ENCODE results near the gene SMYD4. TPM values are rescaled to one million over a fixed set of nuclear protein-coding genes. Genes with fewer than 3 reads are reported as not detected.

The SMYD4 gene
- total and polyA plus RNA-seq, 4 experiments from 2014 or later: 3.1 to 31.5 (median 25.7) TPM

DNA sequence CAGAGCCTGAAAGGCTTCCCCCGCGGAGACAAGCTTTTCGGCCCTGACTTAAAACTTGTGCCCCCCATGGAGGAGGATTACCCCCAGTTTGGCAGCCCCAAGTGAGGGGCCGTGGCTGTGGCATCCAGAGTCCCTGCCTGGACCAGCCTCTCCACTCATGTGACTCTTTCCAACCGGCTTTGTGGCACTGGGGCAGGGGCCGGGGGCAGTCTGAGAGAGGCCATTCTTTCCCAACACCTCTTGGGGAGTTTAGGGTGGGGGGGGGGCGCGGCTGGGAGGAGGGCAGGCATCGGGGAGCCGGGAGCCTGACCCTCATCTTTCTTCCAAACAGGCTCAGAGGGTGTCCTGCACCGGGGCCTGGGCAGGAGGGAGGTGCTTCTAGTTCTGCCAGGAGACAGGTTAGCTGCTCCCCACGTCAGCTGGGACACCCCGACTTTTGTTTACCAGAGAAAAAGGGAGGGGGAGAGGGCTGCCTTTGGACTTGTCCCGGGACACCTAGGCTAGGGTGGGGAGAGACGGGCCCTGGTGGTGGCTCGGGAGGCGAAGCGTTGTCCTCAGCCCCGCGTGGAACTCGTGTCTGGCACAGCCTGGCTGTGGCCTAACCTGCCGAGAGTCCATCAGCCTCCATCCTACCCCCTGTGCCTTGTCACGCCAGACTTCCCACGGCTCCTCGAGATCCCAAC is 75.1 kb downstream of the SMYD4 start:
- no peaks in the 10 kb centered on the region for H3K4me1 ChIP-seq (ENCODE audit: insufficient read depth, low read length)
- no peaks in the 10 kb centered on the region for H3K9me3 ChIP-seq (ENCODE audit: control insufficient read depth in 1 of 2, low read length in 2 of 2)
- H3K27ac ChIP-seq (ENCODE audit: low read depth, low read length): no peak overlapping the region
- no peak for DNase-seq
- Mint-ChIP-seq H3K4me3 (no peak overlapping the region), H3K36me3 (no peaks in the 10 kb centered on the region), H3K27ac (peak overlapping the region in 1 of 7 donors; percentile 24), H3K4me1 (peaks cover 0 to 11% (median 1%) of the 10 kb centered on the region in 4 donors), H3K9me3 (no peaks in the 10 kb centered on the region), H3K27me3 (peaks cover 0 to 2% of the 10 kb centered on the region in 2 donors)
- no peaks in the 10 kb centered on the region for H3K27me3 ChIP-seq (ENCODE audit: insufficient read depth, low read length)
- no peaks in the 10 kb centered on the region for H3K36me3 ChIP-seq (ENCODE audit: insufficient read depth, low read length)
- H3K4me3 ChIP-seq (ENCODE audit: low read length in 2 of 2): no peak overlapping the region
- CTCF ChIA-PET (ENCODE audit: partially characterized antibody): no interaction called here
- POLR2A ChIA-PET (ENCODE audit: partially characterized antibody): interaction anchor here (0.6 to 3.1 kb wide), 3 partner anchors 8 to 15 kb away, joined by 3 to 17 read pairs (median 3); partner anchors contain the start of gene SERPINF1
- intact Hi-C loops (cut with micrococcal nuclease): no loop called here

DNA sequence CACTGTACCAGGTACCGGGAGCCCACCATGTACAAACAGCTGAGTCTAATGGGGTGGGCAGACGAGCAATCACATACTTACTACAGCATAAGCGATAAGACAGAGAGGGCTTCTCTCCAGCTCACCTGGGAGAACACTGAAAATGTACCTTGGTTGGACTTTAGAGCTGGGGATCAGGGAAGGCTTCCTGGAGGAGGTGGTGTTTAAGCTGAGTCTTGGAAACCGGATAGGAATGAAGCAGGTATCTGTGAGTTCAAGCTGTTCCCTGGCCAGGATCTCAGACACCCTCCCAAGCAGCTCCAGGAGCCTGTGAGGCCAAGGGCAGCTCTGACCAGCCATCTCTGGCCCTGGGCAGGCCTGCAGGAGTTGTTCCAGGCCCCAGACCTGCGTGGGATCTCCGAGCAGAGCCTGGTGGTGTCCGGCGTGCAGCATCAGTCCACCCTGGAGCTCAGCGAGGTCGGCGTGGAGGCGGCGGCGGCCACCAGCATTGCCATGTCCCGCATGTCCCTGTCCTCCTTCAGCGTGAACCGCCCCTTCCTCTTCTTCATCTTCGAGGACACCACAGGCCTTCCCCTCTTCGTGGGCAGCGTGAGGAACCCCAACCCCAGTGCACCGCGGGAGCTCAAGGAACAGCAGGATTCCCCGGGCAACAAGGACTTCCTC is 75.8 kb downstream of the SMYD4 start:
- intact Hi-C loops (cut with micrococcal nuclease): no loop called here
- Histone ChIP-seq H3K27ac (ENCODE audit: low read depth, low read length) (no peak overlapping the region), H3K9me3 (ENCODE audit: control insufficient read depth in 1 of 2, low read length in 2 of 2) (no peaks in the 10 kb centered on the region), H3K36me3 (ENCODE audit: insufficient read depth, low read length) (no peaks in the 10 kb centered on the region), H3K4me3 (ENCODE audit: low read length in 2 of 2) (no peak overlapping the region), H3K27me3 (ENCODE audit: insufficient read depth, low read length) (no peaks in the 10 kb centered on the region), H3K4me1 (ENCODE audit: insufficient read depth, low read length) (no peaks in the 10 kb centered on the region)
- H3K27me3 Mint-ChIP-seq: peaks cover 0 to 2% of the 10 kb centered on the region in 2 donors
- CTCF ChIA-PET (ENCODE audit: partially characterized antibody): no interaction called here
- no peaks in the 10 kb centered on the region for H3K36me3 Mint-ChIP-seq
- H3K9me3 Mint-ChIP-seq: no peaks in the 10 kb centered on the region
- no peak overlapping the region for H3K4me3 Mint-ChIP-seq
- H3K4me1 Mint-ChIP-seq: peaks cover 0 to 10% (median 1%) of the 10 kb centered on the region in 4 donors
- no peak overlapping the region for H3K27ac Mint-ChIP-seq
- POLR2A ChIA-PET (ENCODE audit: partially characterized antibody): interaction anchor here (0.5 to 3.1 kb wide), 2 partner anchors 9 to 40 kb away, joined by 3 to 17 read pairs; partner anchors contain the start of gene SERPINF1
- no peak for DNase-seq

DNA sequence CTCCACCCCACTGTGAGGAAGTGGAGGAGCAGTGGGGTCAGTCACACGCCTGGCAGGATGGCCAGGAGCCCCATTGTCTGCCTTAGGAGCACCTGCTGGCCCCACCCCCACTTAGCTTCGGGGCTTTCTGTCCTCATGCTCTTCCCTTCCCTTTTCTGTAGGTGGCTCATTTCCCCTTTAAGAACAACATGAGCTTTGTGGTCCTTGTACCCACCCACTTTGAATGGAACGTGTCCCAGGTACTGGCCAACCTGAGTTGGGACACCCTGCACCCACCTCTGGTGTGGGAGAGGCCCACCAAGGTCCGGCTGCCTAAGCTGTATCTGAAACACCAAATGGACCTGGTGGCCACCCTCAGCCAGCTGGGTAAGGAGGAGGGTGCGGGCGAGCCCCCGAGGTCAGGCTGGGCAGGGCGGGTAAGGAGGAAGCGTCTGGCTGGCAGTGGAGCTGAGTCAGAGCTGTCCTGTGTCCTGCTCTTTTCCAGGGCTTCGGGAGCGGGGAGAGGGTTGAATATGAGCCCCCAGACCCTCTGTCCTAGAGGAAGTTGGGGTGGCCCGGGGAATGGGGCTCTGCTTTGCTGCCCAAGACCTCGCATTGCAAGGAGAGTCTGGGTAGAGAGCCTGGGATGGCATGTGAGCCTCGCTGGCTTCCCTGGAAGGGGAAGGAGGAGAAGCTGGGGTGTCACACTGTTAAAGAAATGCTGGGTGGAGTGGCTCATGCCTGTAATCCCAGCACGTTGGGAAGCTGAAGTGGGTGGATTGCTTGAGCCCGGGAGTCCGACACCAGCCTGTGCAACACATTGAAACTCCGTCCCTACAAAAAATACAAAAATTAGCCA is 77.1 kb downstream of the SMYD4 start:
- Mint-ChIP-seq H3K27me3 (peaks cover 0 to 2% of the 10 kb centered on the region in 2 donors), H3K4me1 (peaks cover 0 to 4% (median 0%) of the 10 kb centered on the region in 4 donors), H3K9me3 (no peaks in the 10 kb centered on the region), H3K27ac (peak overlapping the region in 2 of 7 donors; percentile 48 to 65), H3K36me3 (no peaks in the 10 kb centered on the region), H3K4me3 (no peak overlapping the region)
- ChIA-PET POLR2A (ENCODE audit: partially characterized antibody) (interaction anchor here (3.1 kb wide), 1 partner anchor 10 kb away, joined by 17 read pairs; the partner anchor contains the start of gene SERPINF1), CTCF (ENCODE audit: partially characterized antibody) (interaction anchor here (1.0 to 1.1 kb wide), 2 partner anchors 21 to 31 kb away, joined by 3 to 4 read pairs; no protein-coding TSS in a partner anchor)
- H3K27ac ChIP-seq (ENCODE audit: low read depth, low read length): no peak overlapping the region
- H3K9me3 ChIP-seq (ENCODE audit: control insufficient read depth in 1 of 2, low read length in 2 of 2): no peaks in the 10 kb centered on the region
- H3K27me3 ChIP-seq (ENCODE audit: insufficient read depth, low read length): no peaks in the 10 kb centered on the region
- H3K4me3 ChIP-seq (ENCODE audit: low read length in 2 of 2): no peak overlapping the region
- no peaks in the 10 kb centered on the region for H3K4me1 ChIP-seq (ENCODE audit: insufficient read depth, low read length)
- no peak for DNase-seq
- intact Hi-C loops (cut with micrococcal nuclease): no loop called here
- H3K36me3 ChIP-seq (ENCODE audit: insufficient read depth, low read length): no peaks in the 10 kb centered on the region

DNA sequence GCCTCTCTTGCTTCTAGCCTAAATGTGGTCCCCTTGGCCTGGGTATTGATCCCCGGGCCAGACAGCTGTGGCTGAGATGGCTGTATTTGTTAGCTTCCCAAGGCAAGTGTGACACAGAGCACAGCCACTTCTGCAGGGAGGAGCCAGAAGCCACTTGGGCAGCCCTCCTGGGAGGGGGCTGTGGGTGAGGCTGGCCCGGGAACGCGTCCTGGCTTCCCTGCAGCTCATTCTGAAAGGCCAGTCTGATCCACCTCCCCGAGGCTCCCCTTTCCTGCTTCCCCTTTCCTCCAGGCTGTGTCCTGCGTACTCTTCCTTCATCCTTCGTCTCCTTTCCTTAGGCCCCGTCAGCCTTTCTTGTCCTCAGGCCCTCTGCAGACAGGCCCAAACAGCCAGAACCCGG is 79.1 kb downstream of the SMYD4 start:
- H3K4me3 Mint-ChIP-seq: no peak overlapping the region
- H3K9me3 Mint-ChIP-seq: no peaks in the 10 kb centered on the region
- intact Hi-C loops (cut with micrococcal nuclease): no loop called here
- Histone ChIP-seq H3K27ac (ENCODE audit: low read depth, low read length) (no peak overlapping the region), H3K36me3 (ENCODE audit: insufficient read depth, low read length) (no peaks in the 10 kb centered on the region), H3K27me3 (ENCODE audit: insufficient read depth, low read length) (no peaks in the 10 kb centered on the region), H3K4me3 (ENCODE audit: low read length in 2 of 2) (no peak overlapping the region), H3K4me1 (ENCODE audit: insufficient read depth, low read length) (no peaks in the 10 kb centered on the region), H3K9me3 (ENCODE audit: control insufficient read depth in 1 of 2, low read length in 2 of 2) (no peaks in the 10 kb centered on the region)
- H3K36me3 Mint-ChIP-seq: no peaks in the 10 kb centered on the region
- no peaks in the 10 kb centered on the region for H3K4me1 Mint-ChIP-seq
- no peaks in the 10 kb centered on the region for H3K27me3 Mint-ChIP-seq
- POLR2A ChIA-PET (ENCODE audit: partially characterized antibody): interaction anchor here (1.0 to 1.1 kb wide), 2 partner anchors 13 to 18 kb away, joined by 3 read pairs; no protein-coding TSS in a partner anchor
- CTCF ChIA-PET (ENCODE audit: partially characterized antibody): interaction anchor here (1.5 kb wide), 1 partner anchor 22 kb away, joined by 3 read pairs; no protein-coding TSS in a partner anchor
- H3K27ac Mint-ChIP-seq: no peak overlapping the region
- no peak for DNase-seq

DNA sequence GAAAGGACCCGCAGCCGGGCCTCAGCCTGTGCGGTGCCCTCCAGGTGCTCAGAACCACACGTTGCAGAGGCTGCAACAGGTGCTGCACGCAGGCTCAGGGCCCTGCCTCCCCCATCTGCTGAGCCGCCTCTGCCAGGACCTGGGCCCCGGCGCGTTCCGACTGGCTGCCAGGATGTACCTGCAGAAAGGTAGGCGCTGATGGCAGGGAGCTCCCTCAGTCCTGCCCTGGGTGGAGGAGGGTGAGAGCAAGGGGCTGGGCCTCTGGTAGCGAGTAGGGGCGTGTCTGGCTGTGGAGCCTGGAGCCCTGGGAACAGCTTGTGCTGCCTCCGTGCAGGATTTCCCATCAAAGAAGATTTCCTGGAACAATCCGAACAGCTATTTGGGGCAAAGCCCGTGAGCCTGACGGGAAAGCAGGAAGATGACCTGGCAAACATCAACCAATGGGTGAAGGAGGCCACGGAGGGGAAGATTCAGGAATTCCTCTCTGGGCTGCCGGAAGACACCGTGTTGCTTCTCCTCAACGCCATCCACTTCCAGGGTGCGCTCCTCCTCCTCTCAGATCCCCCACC is 82.6 kb downstream of the SMYD4 start:
- H3K27ac Mint-ChIP-seq: no peak overlapping the region
- H3K9me3 ChIP-seq (ENCODE audit: control insufficient read depth in 1 of 2, low read length in 2 of 2): no peaks in the 10 kb centered on the region
- H3K4me3 Mint-ChIP-seq: no peak overlapping the region
- H3K27ac ChIP-seq (ENCODE audit: low read depth, low read length): no peak overlapping the region
- no peaks in the 10 kb centered on the region for H3K9me3 Mint-ChIP-seq
- H3K4me1 ChIP-seq (ENCODE audit: insufficient read depth, low read length): no peaks in the 10 kb centered on the region
- POLR2A ChIA-PET (ENCODE audit: partially characterized antibody): interaction anchor here (1.2 kb wide), 1 partner anchor 8 kb away, joined by 3 read pairs; no protein-coding TSS in a partner anchor
- H3K27me3 ChIP-seq (ENCODE audit: insufficient read depth, low read length): no peaks in the 10 kb centered on the region
- H3K4me3 ChIP-seq (ENCODE audit: low read length in 2 of 2): no peak overlapping the region
- no peaks in the 10 kb centered on the region for H3K36me3 Mint-ChIP-seq
- DNase-seq: no peak
- CTCF ChIA-PET (ENCODE audit: partially characterized antibody): no interaction called here
- H3K36me3 ChIP-seq (ENCODE audit: insufficient read depth, low read length): no peaks in the 10 kb centered on the region
- intact Hi-C loops (cut with micrococcal nuclease): no loop called here
- H3K27me3 Mint-ChIP-seq: no peaks in the 10 kb centered on the region
- no peaks in the 10 kb centered on the region for H3K4me1 Mint-ChIP-seq

DNA sequence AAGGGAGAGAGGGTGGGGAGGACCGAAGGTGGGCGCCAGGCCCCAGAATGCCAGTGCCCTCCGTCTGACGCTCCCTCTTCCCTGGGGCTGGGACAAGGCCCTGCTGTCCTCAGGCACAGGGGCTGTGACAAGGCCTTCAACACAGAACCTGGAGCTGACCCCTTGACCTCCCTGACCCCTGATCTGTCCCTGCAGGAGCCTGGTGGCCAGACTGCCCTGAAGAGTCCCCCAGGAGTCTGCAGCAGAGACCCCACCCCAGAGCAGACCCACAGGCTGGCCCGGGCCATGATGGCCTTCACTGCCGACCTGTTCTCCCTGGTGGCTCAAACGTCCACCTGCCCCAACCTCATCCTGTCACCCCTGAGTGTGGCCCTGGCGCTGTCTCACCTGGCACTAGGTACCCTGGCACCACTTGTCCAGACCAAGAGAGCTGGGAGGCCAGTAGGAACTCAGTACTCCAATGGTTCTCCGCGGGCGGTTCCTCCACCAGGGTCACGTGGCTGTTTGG is 84.1 kb downstream of the SMYD4 start:
- no peaks in the 10 kb centered on the region for H3K9me3 ChIP-seq (ENCODE audit: control insufficient read depth in 1 of 2, low read length in 2 of 2)
- CTCF ChIA-PET (ENCODE audit: partially characterized antibody): no interaction called here
- no peaks in the 10 kb centered on the region for H3K36me3 ChIP-seq (ENCODE audit: insufficient read depth, low read length)
- no peak overlapping the region for H3K27ac ChIP-seq (ENCODE audit: low read depth, low read length)
- Mint-ChIP-seq H3K4me1 (no peaks in the 10 kb centered on the region), H3K27ac (no peak overlapping the region), H3K27me3 (no peaks in the 10 kb centered on the region), H3K4me3 (no peak overlapping the region), H3K36me3 (no peaks in the 10 kb centered on the region), H3K9me3 (no peaks in the 10 kb centered on the region)
- DNase-seq: no peak
- H3K27me3 ChIP-seq (ENCODE audit: insufficient read depth, low read length): no peaks in the 10 kb centered on the region
- POLR2A ChIA-PET (ENCODE audit: partially characterized antibody): no interaction called here
- H3K4me3 ChIP-seq (ENCODE audit: low read length in 2 of 2): no peak overlapping the region
- intact Hi-C loops (cut with micrococcal nuclease): no loop called here
- H3K4me1 ChIP-seq (ENCODE audit: insufficient read depth, low read length): no peaks in the 10 kb centered on the region

Measured in CD4-positive, alpha-beta memory T cell (primary cell).